ENCODE results near the gene TNFRSF25.
A peak's percentile ranks its signal among the peaks of the same experiment; 100 is the strongest.
"Not testable (repeated sequence)": the region's sequence is repeated elsewhere in the genome, so short reads cannot be mapped to it uniquely, and the experiment has no call there.

TNFRSF25 gene

DNA sequence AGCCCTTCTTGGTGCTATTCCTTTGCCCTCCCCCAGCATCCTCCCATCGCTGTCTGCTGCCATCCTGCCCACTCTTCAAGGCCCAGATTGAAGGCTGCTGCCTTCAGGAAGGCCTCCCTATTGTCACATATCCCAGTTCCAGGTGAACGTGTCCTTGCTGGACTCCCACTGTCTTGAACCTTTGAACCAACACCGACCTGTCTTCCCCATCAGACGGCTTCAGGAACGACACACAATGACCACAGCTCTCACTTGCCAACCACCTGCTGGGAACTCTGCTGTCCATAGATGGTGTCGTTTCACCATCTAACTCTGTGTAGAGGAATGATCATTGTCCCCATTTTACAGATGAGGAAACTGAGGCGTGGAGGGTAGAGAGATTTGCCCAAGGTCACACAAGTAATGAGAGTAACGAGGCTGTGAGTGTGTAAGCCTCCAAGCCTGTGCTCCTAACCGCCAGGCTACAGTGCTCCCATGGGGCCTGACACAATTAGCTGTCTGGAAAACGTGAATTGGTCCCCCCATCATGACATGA, 35.4 kb upstream of the TNFRSF25 start:
- no peak for DNase-seq

DNA sequence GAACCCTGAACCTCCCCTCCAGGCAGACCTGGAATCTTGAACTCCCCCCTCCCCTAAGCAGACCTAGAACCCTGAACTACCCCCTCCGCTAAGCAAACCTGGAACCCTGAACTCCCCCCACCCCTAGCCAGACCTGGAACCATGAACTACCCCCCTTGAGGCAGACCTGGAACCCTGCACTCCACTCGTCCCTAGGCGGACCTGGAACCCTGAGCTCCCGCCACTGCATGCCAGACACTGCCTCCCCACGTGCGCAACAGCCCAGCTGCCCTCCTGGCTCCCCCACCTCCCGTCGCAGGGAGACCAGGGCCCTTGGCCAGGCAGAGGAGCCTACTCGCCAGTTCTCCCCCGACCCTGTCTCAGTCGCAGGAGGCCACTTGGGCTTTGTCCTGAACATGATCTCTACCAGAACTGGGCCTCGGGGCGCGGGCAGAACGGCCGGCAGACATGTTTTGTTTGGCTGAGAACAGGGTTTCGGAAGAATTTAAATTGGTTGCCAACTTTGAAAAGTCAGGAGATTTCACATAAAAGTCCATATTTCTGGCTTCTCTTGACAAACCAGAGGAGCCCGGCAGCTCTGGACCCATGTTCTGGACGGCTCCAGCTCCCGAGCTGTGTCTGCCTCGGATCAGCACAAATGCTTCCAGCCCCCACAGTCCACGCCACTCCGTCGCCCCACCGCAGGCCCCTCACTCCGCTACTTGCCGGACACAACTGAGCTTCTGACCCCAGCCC, 34.7 kb upstream of the TNFRSF25 start:
- DNase-seq, result no peak

DNA sequence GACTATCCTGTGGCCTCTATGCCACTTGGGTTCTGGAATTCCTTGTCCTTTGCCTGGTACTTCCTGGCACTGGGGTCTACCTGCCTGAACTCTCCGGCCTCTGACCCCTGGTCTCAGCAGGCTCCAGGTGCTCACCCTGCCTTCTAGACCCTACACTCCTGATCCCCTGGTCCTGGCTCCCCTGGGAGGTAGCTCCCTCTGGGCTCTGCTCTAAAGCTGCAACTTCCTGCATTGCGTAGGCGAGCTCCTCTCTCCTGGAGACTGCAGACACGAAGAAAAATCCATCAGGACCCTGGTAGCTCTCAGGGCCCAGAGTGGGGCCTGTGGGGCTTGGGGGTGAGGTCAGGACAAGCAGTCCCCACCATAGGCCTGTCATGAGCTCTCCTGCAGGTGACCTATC, 33.3 kb upstream of the TNFRSF25 start:
- no peak for DNase-seq

DNA sequence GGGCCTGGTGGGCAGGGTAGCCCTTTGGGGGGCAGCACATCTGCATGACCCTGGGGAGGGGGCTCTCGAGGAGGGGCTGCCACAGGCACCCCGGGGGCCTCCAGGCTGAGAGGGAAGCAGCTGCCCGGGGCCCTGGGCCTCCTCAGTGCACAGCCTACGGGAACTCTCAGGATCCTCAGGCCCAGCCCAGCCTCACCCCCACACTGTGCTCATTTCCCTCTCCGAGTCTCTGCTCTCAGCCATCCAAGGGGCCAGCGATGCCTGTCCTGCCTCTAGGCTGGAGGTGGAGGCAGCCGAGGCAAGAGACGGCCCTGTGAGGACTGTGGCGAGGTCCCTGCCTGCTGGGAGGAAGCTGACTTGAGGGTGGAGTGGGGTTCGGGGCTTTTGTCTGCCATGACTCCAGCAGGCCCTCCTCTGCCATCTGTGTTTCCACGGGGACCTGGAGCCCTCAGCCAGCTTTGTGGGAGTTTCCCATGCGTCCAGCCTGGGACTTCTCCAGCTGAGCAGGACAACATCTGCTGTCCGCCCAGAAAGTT, 32.7 kb upstream of the TNFRSF25 start:
- DNase-seq, result no peak

DNA sequence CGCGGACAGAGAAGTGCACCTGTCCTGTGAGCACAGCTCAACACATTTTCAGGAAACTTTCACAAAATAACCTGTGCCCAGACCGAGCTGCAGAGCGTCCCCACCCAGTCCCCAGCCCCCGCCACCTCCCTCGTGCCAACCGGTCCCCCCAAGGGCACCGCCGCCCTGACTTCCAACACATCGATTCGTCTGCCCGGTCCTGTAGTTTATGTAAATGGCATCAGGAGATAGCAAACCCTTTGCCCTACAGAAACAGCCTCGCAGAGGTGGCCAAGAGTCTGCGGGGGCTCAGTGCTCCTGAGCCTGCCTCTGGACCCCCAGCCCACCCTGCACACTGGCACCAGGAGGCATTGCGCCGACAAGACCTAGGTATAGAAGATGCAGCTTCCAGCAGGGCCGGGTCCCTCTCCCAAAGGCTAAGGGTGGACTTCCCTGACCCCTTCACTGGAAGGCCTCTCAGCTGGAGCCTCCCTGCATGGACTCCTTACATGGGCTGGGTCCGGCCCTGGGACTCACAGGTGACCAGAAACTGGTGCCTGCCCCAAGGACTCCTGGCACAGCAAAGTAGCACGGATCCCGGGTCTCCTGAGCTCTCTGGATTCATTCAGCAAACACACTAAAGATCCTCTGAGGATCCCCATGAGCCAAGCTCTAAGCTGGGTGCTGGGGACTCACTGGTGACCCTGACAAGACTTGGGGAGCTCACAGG, 32.0 kb upstream of the TNFRSF25 start:
- DNase-seq, result no peak

DNA sequence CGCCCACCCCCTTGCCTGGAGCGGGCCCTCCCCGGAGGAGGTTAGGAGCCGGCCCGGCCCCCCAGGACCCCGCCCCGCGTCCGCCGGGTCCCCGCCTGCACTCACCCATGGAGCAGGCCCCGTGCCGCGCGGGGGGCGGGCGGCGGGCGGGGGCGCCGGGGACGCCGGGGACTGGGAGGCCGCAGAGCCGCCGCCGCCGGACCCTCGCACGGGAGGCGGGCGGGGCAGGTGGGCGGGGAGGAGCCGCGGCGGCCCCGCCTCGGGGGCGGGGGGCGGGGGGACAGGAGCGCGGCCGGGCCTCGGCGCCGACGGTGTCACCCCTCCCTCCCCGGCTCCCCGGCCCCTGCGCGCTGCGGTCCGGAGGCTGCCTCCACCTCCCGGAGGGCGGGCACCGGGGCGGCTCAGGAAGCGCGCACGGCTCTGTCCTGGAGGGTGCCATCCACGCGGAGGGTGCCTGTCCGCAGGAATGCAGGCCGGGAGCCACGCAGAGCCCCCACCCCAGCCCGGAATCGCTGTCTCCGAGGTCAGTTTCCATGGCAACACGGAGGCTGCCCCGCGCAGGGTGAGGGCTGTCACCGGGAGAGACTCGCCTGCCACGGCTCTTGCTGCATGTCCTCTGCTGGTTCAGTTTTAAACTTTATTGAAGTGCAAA, 31.4 kb upstream of the TNFRSF25 start:
- peak; percentile 67 for DNase-seq

DNA sequence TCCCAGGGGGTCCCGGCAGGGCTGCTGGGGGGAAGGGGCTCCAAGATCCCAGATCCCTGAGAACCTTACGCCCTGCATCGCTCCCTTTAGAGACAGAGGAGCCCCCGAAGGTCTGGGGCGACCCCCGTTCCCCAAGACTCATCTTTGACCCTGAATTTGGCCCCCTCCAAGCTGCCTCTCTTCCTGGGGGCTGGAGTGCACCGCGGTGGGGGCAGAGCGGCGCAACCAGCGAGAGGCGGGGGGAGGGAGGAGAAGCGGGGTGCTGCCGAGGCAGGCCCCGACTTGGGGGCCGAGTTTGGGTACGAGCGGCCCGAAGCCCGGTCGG, 30.9 kb upstream of the TNFRSF25 start:
- DNase-seq, result no peak

DNA sequence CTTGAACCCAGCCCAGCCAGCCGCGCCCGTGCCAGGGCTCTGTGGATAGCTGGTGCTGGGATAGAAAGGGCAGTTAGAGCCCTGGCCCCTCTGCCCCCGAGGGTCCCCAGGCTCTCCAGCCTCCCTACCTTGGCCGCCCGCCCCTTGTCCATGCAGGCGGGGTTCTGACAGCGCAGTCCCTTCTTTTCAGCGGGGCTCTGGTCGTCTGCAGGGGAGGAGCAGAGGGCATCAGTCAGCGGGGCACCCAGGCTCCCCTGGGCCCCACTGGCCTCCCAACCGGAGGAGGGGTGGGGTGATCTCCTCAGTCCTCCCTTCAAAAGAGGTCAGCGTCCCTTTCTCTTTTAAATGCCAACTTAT, 30.4 kb upstream of the TNFRSF25 start:
- DNase-seq, result no peak

DNA sequence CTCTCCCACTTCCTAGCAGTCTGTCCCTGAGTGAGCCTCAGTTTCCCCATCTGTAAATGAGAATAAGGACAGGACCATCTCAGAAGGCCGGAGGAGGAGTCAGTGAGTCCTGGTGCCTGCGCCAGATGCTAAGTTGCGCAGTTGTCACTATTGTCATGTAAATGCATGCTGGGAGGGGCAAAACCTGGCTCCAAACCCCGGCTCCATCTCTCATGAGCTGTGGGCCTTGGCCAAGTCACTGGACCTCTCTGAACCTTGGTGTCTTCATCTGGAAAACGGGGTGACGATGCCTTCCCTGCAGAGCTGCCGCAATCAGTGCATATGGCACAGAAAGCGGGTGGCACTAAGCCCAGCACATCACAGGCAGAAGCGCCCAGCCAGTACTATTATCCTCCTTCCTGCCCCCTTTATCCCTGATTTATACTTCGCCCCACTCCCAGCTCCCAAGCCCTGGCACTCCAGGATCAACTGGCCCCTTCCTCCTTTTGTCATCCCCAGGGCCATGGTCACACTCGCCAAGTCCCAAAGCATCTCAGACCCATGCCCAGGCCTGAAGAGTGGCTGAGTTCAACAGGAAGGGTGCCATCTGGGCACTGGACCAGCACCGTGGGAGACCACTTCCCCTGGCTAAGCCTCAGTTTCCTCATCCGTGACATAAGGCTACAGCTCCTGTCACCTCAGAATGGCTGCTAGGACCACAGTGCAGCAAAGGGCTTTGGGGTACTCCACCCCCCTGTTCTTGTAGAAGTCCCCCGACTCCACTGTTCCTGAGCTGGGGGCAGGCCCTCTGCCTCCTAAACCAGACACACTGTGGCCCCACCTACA, 29.8 kb upstream of the TNFRSF25 start:
- DNase-seq, result no peak

DNA sequence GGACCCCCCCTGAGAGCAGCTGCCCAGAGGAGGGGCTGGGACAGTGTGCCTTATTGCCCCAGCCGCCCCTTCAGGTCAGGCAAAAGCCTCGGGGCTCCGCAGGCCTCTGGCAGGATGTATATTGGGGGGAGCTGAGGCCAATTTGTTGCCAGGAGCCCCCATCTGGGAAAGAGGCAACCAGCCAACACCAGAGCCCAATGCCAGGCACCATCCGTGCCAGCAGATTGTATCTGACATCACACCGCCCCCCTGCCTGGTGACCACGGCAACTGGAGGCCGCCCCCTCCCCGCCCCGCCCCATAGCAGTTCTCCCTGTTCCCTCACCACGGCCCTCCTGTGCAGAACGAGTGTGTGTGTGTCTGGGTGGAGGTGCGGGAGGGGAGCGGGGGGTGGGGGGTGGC, 29.1 kb upstream of the TNFRSF25 start:
- DNase-seq, result no peak

DNA sequence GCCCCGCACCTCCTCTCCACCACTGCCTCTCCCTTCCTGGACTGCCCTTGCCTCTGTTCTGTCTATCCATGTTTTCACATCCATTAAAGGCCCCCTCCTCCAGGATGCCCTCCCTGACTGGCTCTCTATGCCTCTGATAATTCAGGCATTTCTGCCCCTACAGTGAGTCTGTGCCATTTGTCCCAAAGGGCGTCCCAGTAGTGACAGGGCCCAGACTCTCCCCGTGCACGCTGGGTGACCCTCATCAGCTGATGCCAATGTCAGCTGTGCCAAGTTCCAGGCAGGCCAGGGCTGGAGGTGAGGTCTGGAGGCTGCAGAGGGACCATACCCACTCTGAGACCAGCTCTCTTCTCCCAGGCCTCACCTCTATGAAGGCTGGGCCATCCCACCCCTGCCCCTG, 28.7 kb upstream of the TNFRSF25 start:
- DNase-seq, result no peak

DNA sequence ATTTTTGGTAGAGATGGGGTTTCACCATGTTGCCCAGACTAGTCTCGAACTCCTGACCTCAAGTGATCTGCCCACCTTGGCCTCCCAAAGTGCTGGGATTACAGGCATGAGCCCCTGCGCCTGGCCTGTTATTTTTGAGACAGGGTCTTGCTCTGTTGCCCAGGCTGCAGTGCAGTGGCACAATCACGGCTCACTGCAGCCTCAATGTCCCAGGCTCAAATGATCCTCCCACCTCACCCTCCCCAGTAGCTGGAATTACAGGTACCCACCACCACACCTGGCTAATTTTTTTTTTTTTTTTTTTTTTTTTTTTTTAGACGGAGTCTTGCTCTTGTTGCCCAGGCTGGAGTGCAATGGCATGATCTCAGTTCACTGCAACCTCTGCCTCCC, 27.9 kb upstream of the TNFRSF25 start:
- DNase-seq, result not testable (repeated sequence)

DNA sequence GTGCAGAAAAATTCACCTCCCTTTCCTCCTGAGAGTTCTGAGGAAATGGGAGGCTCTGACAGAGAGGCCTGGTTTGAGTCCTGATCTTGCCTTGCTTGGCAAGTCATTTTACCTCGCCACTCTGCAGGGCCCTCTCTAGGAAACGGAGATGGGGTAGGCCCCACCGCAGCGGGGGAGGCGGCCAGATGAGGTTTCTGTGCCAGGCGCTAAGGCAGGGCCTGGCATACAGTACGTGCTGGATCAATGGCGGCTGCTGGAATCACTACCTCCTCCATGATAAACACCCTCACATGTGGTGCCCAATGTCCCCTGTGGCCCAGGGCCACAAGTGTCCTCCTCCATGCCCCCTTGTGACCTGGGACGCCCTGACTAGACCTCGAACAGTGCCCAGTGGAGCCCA, 26.0 kb upstream of the TNFRSF25 start:
- no peak for DNase-seq

DNA sequence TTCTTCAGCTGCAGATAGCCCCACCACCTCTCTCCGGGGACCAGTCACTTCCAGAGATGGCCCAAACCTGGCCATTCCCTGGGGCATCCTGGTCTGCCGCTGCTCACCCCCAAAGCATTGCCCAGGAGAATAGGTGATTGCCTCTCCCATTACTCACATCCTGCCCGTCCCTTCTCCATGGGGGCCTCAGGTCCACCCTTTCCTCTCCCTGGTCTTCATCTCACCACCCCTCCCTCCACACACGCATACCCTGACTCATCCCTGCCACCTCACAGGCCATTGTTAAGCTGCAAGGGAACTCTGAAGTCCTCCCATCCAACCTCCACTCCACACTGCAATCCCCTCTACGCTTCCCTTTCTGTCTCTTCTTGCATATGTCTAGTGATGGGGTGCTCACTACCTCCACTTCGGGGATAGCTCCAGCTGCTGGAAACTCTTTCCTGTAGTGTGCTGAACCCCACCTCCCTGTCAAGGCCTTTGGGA, 25.5 kb upstream of the TNFRSF25 start, which contains the start of gene PLEKHG5:
TSS of gene PLEKHG5 (minus strand) at position 188 of the 483 bp plus-strand sequence. CDS start 14,096 bp downstream, outside the sequence.
- DNase-seq, result no peak

DNA sequence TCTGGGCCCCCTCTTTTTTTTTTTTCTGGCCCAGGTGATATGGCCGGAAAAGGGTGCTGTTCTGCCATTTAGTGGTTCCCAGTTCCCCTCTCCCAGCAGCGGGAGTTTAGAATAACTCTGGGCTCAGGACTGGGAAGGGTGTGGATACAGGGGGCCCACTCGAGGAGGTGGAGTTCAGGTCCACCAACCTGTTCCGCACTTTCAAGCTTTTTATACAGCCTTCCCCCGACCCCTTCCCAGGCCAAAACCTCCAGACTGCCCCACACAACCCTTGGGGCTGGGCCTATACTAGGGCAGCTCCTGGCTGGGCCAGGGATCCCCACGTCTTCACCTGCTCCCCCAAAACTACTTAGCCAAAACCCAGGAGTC, 25.1 kb upstream of the TNFRSF25 start:
- DNase-seq, result no peak

DNA sequence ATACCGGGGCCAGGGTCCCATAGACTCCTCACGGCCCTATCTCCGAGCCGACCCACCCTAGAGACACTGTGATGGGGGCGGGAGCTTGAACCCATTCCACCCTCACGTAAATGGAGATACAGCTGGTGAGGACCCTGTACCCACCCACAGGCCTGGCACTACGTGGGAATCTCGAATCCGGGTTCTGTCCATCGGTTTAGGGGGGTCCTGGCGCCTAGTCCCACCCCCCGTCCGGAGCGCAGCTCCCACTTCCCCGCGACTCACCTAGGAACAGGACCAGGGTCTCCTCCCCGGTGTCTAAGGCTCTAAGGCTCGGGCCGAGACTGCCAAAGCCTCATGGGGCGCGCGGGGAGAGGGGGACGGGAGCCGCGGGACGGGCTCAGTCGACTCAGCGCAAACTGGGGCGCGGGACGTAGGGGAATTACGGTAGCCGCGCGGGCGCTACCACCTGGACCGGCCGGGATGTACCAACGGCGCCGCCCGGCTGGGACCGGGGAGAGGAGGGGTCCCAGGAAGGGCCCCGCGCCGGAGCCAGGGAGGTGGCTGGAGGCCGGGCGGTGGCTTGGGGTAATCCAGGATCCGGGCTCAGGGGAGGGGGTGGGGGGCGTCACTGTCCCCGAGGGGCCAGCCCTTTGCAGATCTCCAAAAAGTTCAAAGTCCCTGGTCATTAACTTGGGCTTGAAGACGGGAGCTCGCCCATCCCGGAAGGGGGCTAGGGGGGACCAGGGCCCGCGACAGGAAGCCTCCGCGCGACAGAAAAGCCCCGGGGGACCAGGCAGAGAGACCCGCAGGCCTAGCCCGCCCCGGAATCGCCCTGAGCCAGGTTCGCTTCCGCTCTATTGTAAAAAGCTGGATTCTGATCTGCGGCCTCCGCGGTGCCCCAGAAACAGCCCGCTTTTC, 24.5 kb upstream of the TNFRSF25 start:
- peak; percentile 83 for DNase-seq

DNA sequence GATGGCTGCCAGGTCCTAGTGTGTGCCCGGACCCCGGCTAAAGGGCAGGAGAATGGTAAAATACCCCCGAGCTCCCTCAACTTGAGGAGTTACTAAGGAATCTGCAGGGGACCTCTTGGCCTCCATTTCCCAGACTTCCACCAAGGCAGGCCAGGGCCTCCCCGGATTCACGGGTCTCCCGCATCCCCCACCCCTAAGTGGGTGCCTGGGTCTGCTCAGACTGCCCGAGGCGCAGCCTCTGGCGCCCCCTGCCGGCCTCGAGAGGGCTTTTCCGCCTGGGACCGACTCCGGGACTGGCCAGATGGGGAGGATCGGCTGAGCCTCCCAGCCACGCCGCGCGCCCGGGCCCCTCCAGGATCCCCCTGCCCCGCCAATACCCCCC, 23.8 kb upstream of the TNFRSF25 start:
- peak; percentile 86 for DNase-seq

DNA sequence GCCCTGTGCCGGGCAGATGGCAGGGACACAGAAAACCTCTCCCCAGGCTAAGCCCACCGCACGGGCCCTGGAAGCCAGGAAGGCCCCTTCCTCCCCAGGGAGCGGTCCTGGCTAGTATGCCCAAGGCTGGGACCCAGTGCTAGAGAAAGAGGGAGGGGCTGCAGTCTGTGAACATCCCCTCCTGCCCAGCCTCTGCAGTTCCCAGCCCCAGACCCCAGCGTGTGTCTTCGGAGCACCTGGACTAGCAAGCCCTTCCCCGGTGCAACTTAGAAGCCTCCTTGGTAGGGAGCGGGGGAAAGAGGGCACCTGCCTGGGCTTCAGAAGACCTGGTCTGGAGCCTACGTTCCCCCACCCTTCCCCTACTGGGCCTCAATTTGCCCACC, 23.4 kb upstream of the TNFRSF25 start:
- peak; percentile 61 for DNase-seq

DNA sequence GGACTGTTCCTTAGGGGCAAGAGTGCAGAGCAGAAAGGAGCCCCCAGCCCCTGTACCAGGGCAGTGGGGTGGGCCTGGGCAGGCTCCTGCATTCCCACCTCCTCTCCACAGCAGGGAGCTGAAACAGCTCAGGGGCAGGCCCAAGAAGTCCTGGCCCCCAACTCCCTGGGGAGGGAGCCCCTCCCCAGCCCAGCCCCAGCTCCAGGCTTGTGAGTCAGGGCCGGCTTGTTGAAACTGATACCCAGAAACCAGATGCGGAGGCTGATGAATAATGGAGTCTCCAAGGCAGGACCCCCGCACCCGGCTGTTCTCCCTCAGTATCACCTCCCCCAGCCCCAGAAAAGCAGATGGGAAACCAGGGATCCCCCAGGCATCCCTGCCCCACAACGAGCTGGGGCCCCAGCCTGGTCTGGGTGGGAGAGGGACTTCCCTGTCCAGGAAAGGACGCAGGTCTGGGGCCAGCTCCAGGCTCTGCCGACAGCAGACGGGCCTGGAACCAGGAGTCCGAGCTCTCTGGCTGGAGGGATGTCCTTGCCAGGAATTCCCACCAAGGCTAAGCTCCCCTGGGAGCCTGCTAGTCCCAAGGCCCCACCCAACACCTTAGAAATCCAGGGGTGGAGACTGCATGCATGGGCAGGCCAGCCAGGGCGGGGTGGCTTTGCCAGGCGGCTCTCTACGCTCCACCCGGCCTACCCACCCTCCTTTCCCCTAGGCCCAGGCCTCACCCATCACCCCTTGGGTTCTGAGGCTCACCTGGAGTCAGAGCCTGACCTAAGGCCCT, 22.8 kb upstream of the TNFRSF25 start:
- DNase-seq, result peak; percentile 74

DNA sequence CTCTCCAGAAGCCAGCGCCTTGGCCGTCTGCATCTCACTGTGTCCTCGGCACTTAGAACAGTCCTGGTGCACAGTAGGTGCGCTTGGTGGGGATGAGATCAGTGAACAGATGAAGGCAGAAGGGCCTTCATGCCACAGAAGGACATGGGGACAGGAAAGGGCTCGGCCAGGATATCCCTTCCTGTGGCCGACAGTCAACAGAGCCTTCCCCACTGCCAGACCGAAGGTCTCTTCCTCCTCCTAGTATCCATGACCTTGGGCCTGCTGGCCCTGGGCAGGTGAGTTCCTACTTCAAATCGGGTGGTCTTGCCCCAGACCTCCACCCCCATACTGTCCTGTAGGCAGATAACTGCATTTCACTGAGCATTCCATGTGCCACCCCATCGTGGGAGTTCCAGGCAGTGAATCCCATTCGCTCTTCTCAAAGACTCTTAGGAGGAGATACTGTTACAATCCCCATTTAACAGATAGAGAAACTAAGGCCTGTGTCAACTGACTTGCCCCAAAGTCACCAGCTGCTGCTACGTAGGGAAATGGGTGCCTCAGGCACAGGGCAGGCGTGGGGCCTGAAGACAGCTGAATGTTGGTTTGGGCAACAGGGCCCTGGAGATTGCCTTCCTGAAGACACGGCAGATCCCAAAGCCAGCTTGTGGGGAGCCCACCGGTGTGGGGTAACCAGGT, 22.0 kb upstream of the TNFRSF25 start:
- DNase-seq, result no peak
